ENCODE results near the gene MADD. TPM values are rescaled to one million over a fixed set of nuclear protein-coding genes. Genes with fewer than 3 reads are reported as not detected.

MADD gene
- polyA plus RNA-seq, 1 donor: 33.7 TPM

- no peak for DNase-seq
Measured at GRCh38 chr11:47342036-47342803, 72.3 kb downstream of the MADD start.

GRCh38 chr11:47342854-47343253 is 72.9 kb downstream of the MADD start:
- DNase-seq: no peak

- no peak for DNase-seq
Measured at GRCh38 chr11:47345890-47346563, 76.1 kb downstream of the MADD start.

- no peak for DNase-seq
Measured at GRCh38 chr11:47347137-47347536, 77.2 kb downstream of the MADD start.

- no peak for DNase-seq
Measured at GRCh38 chr11:47348131-47348802, 78.3 kb downstream of the MADD start.

GRCh38 chr11:47348859-47349258 is 78.9 kb downstream of the MADD start:
- no peak for DNase-seq

GRCh38 chr11:47349521-47350095 is 79.7 kb downstream of the MADD start:
- DNase-seq: no peak

- no peak for DNase-seq
Measured at GRCh38 chr11:47350315-47350714, 80.4 kb downstream of the MADD start.

GRCh38 chr11:47351156-47352126 is 81.5 kb downstream of the MADD start:
- DNase-seq: no peak

- DNase-seq: no peak
Measured at GRCh38 chr11:47352556-47352955, 82.6 kb downstream of the MADD start, which contains the start of gene MYBPC3. MYBPC3 (minus strand) TSS chr11:47352702; CDS start chr11:47352647, 55 bp downstream.

- DNase-seq: no peak
Measured at GRCh38 chr11:47353978-47354774, 84.2 kb downstream of the MADD start.

GRCh38 chr11:47354913-47355282 is 85.0 kb downstream of the MADD start:
- peak; percentile 28 for DNase-seq

GRCh38 chr11:47355283-47356128 is 85.6 kb downstream of the MADD start:
- DNase-seq: peak; percentile 89

- no peak for DNase-seq
Measured at GRCh38 chr11:47356129-47356997, 86.4 kb downstream of the MADD start.

GRCh38 chr11:47356998-47357329 is 87.0 kb downstream of the MADD start:
- DNase-seq: no peak

- DNase-seq: no peak
Measured at GRCh38 chr11:47357985-47358730, 88.2 kb downstream of the MADD start.

- no peak for DNase-seq
Measured at GRCh38 chr11:47358731-47359051, 88.8 kb downstream of the MADD start.

- DNase-seq: no peak
Measured at GRCh38 chr11:47359162-47359561, 89.2 kb downstream of the MADD start.

- DNase-seq: no peak
Measured at GRCh38 chr11:47359586-47359985, 89.7 kb downstream of the MADD start.

Measured in hindlimb muscle (tissue), 1 donor.